HL-60 (cell line): ENCODE measurements around the gene MAP1LC3A.
A peak's percentile ranks its signal among the peaks of the same experiment; 100 is the strongest.

ENCODE experiments used
- DNase-seq, 2 experiments: peaks; one replicate each; pipeline ENCODE4 v3.0.0-alpha.2; 2010 to 2020; ENCODE audit warnings: low read depth in 1 of 2, low spot score in 1 of 2
- H3K27ac ChIP-seq: fragments of 250-450 bp; sonication (Bioruptor Pico); replicated peaks from 2 replicates; pipeline ENCODE4 v1.5.1; 2020; ENCODE audit warnings: mild to moderate bottlenecking, moderate library complexity
- H3K27me3 ChIP-seq: fragments of 250-450 bp; sonication (Bioruptor Pico); 2 replicates; pipeline ENCODE4 v1.5.1; 2021; ENCODE audit warnings: mild to moderate bottlenecking, moderate library complexity; ENCODE audit not compliant: insufficient read depth, poor library complexity, severe bottlenecking
- H3K4me3 ChIP-seq: replicated peaks from 2 replicates; pipeline ENCODE4 v1.5.1; 2011; ENCODE audit warnings: mild to moderate bottlenecking, control low read depth, low read length; ENCODE audit not compliant: insufficient read depth
- GABPA ChIP-seq: IDR thresholded peaks from 2 replicates; pipeline ENCODE4 v1.6.1; 2012; ENCODE audit warnings: low read depth
- POLR2AphosphoS5 ChIP-seq: IDR thresholded peaks from 2 replicates; pipeline ENCODE4 v1.6.1; 2012; ENCODE audit warnings: low read depth
- REST ChIP-seq: IDR thresholded peaks from 2 replicates; pipeline ENCODE4 v1.6.1; 2012; ENCODE audit warnings: low read depth; ENCODE audit not compliant: insufficient replicate concordance
- SPI1 ChIP-seq: IDR thresholded peaks from 2 replicates; pipeline ENCODE4 v1.6.1; 2012; ENCODE audit warnings: low read depth, mild to moderate bottlenecking, borderline replicate concordance
- TF ChIP-seq, protein P1 (sequence below): IDR thresholded peaks from one replicate; pipeline ENCODE4 v1.5.1; 2011; ENCODE audit warnings: low read length, control low read depth, inconsistent platforms; ENCODE audit not compliant: insufficient read depth

The MAP1LC3A gene

DNA sequence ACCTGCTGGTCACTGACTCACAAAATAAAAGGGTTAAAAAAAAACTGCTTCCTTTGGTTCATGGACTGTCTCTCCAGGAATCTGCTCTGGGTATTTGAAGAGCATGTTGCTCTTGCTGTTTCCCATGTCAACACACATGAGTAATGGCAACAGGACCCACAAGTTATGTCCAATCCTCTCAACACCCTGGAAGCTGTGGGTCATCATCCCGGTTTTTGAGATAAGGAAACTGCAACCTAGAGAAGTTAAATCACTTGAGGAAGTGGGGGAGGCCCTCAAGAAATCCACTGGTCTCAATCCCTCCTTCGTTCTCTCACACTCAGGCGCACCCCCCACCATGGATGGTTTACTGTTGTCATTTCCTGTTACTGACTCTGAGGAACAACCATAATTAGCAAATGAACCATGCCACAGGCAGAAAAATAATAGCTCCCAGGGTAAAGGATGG, 12.4 kb downstream of the MAP1LC3A start:
- no peaks in the 10 kb centered on the region for H3K27me3 ChIP-seq
- 0 out of 2 replicates have a peak overlapping the region, but pooled peaks have one; percentile 7 for H3K27ac ChIP-seq
- TF ChIP-seq REST: no peak
- TF ChIP-seq GABPA: no peak
- TF ChIP-seq POLR2AphosphoS5: no peak
- TF ChIP-seq, protein P1, sequence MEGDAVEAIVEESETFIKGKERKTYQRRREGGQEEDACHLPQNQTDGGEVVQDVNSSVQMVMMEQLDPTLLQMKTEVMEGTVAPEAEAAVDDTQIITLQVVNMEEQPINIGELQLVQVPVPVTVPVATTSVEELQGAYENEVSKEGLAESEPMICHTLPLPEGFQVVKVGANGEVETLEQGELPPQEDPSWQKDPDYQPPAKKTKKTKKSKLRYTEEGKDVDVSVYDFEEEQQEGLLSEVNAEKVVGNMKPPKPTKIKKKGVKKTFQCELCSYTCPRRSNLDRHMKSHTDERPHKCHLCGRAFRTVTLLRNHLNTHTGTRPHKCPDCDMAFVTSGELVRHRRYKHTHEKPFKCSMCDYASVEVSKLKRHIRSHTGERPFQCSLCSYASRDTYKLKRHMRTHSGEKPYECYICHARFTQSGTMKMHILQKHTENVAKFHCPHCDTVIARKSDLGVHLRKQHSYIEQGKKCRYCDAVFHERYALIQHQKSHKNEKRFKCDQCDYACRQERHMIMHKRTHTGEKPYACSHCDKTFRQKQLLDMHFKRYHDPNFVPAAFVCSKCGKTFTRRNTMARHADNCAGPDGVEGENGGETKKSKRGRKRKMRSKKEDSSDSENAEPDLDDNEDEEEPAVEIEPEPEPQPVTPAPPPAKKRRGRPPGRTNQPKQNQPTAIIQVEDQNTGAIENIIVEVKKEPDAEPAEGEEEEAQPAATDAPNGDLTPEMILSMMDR: no peak
- peak; percentile 41; the same call in 1 of the 2 replicates for TF ChIP-seq SPI1
- no peak overlapping the region for H3K4me3 ChIP-seq
- peak; percentile 31 to 62 for DNase-seq

- no peak for TF ChIP-seq GABPA
- TF ChIP-seq POLR2AphosphoS5: no peak
- TF ChIP-seq SPI1: no peak
- TF ChIP-seq REST: no peak
- TF ChIP-seq, protein P1: no peak
- no peak overlapping the region for H3K27ac ChIP-seq
- DNase-seq: no peak
Observed at GRCh38 chr20:34571753-34572152, 13.2 kb downstream of the MAP1LC3A start.

DNA sequence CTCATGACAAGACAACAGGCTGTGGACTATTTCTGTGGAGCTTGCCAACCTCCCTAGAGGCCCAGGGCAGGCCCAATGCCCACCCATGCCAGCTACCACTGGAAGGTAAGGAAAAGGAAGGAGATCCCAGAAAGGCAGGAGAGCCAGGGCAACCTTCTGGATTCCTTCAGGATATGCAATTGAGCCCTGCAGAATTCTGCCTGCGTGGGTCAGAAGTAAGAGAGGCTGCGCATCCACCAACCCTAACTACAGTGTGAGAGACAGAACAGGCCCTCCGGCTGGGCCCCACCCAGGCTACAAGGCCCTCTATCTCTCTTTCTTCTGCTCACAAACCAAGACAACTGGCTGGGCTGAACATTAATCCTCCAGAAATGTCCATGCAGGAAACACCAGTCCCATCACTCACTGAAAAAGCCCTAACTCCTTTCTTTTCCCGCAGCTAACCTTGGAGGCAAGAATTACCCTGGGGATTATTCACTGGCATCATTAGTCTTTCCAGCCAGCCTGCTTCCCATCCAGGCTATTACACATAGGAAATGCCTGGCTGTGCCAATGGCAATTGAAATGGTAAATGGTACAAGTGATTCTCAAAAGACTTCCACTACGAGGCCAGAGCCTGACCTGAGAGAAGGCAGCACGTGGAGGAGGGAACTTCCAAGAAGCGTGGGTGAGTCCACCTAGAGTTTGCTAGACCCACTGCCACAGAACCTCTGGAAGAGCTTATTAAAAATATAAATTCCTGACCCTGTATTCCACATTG, 15.2 kb downstream of the MAP1LC3A start:
- H3K27ac ChIP-seq: no peak overlapping the region
- H3K4me3 ChIP-seq: no peak overlapping the region
- H3K27me3 ChIP-seq: no peaks in the 10 kb centered on the region
- TF ChIP-seq POLR2AphosphoS5 (no peak), SPI1 (no peak), GABPA (no peak), REST (no peak)
- TF ChIP-seq, protein P1: no peak
- DNase-seq: no peak

More at GRCh38 chr20:34571753-34572152, 13.2 kb downstream of the MAP1LC3A start:
- no peak overlapping the region for H3K4me3 ChIP-seq
- no peaks in the 10 kb centered on the region for H3K27me3 ChIP-seq
